HFF-Myc (cell line): ENCODE results near the gene VWA3B.
A peak's percentile ranks its signal among the peaks of the same experiment; 100 is the strongest.

ENCODE experiments used
- DNase-seq: peaks from one replicate; pipeline ENCODE4 v3.0.0-alpha.2; 2011; ENCODE audit warnings: low read depth; ENCODE audit errors: extremely low read depth
- H3K4me3 ChIP-seq: replicated peaks from 2 replicates; pipeline ENCODE4 v1.5.1; 2011; ENCODE audit warnings: low read depth, mild to moderate bottlenecking, control low read depth, low read length
- TF ChIP-seq, protein P1 (sequence below): IDR thresholded peaks from 2 replicates; pipeline ENCODE4 v1.5.1; 2012; ENCODE audit warnings: mild to moderate bottlenecking, low read depth, low read length, control low read depth; ENCODE audit errors: missing control alignments

Gene VWA3B, protein sequence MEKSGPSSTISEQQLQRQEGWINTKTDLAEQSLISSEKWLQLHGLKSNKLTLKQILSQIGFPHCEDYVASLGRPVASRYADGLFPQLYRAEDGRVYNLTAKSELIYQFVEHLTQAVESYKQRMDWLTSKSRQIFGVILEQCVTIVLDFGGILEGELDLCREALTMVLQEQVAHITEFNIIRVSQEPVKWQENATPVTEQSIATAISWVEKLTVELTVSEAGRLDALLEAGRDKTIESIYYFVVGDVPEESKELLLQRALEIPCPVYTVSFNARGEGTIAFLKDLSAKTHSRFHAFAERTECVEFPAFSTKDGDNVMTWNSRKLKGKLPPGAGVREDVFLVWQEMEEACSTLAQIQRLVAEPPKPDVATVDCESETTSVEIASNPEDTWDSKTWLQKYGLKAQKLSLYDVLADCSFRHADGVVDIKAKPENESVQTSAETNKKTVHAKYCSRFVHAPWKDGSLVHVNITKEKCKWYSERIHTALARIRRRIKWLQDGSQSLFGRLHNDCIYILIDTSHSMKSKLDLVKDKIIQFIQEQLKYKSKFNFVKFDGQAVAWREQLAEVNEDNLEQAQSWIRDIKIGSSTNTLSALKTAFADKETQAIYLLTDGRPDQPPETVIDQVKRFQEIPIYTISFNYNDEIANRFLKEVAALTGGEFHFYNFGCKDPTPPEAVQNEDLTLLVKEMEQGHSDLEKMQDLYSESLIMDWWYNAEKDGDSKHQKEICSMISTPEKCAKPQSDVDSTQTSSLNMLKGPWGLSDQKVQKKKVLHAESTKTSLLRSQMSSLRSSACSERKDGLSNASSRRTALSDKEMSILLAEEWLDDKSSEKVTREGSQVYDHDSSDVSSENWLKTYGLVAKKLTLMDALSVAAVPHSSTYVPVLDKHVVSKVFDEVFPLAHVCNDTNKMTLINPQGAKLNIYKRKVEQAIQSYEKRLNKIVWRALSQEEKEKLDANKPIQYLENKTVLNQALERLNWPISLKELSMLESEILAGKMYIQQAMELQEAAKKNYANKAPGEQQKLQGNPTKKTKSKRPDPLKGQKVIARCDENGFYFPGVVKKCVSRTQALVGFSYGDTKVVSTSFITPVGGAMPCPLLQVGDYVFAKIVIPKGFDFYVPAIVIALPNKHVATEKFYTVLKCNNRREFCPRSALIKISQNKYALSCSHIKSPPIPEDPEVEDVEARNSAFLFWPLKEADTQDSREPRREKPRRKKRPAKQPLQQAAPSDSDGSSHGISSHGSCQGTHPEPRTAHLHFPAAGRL (N-terminal part only)

DNA sequence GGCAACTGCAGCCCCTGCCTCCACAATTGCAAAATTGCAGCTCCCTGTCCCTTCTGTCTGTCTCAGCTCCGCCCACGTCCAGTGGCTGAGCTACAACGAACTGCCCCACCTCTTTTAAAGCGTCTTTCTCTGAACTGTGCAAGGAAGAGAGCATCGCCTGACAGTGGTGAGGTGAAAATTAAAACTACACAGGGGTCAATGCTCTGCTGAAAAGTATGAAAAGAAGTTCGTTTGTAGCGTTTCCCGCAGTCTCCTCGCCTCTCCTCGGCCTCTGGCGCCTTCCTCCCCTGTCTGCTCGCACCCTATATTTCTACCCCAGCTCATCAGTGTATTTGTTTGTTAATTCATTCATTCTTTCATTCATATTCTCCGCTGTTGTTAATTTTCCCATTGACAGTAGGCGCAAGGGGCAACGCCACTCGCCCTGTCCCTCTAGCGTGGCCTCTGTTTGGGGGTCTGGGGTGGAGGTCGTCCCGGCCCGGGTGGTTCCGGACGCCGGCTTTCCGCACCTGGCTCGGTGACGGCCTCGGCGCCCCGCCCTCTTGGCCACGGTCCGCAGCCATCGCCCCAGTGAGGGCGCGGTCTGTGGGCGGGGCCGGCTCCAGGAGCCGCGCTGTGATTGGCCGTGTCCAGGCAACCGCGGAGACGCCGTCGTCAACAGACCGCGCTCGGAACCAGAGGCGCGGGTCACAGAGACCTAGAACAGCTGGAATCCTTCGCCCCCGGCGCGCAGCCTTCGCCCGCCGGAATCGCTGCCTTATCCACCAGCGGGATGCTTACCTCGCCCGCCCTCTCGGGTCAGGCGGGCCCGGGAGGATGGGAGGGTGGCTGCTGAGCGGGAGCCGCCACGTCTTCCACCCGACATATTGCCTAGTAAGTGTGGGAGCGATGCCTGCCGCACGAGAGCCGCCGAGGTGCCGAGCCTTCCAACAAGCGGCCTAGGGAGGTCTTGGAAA is at the start of gene VWA3B:
TSS of gene VWA3B (plus strand) at position 677 of the 956 bp plus-strand sequence. CDS start 5,926 bp downstream, outside the sequence.
- peak; percentile 10 for DNase-seq
- TF ChIP-seq, protein P1, sequence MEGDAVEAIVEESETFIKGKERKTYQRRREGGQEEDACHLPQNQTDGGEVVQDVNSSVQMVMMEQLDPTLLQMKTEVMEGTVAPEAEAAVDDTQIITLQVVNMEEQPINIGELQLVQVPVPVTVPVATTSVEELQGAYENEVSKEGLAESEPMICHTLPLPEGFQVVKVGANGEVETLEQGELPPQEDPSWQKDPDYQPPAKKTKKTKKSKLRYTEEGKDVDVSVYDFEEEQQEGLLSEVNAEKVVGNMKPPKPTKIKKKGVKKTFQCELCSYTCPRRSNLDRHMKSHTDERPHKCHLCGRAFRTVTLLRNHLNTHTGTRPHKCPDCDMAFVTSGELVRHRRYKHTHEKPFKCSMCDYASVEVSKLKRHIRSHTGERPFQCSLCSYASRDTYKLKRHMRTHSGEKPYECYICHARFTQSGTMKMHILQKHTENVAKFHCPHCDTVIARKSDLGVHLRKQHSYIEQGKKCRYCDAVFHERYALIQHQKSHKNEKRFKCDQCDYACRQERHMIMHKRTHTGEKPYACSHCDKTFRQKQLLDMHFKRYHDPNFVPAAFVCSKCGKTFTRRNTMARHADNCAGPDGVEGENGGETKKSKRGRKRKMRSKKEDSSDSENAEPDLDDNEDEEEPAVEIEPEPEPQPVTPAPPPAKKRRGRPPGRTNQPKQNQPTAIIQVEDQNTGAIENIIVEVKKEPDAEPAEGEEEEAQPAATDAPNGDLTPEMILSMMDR: no peak
- H3K4me3 ChIP-seq: peak within 1 kb of the TSS; percentile 34

DNA sequence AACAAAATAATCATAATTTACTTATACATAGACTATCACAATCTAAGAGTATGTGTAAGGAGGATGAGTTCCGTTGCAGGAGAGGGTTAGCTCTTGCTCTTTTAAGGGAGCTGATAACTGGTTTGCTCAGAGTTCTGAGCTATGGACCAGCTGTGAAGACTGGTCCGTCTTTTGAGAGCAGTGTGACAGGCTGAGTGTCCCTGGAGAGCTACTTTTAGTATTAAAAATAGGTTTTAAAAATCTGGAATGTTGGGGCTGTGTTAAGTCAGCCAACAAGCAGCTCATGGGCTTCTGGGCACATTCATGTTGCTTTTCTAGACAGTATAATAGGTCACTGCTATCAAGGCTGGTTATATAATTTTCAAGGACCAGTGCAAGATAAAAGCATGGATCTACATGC is 49.8 kb upstream of the VWA3B start:
- no peak overlapping the region for H3K4me3 ChIP-seq
- TF ChIP-seq, protein P1: no peak
- DNase-seq: no peak

DNA sequence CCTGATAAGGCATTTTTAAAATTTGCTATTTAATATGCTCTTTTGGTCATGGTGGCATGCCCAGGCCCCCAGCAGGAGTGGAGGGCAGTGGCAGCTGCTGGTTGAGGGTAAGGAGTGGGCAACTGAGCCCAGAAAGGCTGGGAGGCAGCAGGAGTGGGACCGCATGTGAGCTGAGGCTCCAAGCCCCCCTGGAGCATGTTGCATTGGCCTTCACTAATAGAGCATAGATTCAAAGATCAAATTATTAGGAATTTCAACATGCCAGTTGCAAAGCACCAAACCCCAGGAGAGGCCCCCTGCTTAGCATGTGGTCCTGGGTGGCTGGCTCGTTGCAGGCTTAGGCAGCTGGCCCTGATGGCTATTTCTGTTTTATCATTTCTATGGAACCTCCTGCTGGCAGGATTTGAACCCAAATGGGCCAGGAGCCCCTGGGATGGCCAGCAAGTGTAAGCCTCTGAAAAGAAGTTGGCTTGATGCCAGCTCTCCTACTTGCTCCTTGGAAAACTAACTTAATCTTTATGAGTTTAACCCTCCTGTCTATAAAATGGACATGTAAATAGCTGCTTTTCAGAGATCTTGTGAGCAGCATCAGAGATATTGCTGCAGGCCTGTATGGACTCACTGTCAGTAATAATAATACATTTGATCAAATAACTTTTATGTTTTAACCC is 49.2 kb upstream of the VWA3B start:
- no peak for DNase-seq
- H3K4me3 ChIP-seq: no peak overlapping the region
- TF ChIP-seq, protein P1: no peak

DNA sequence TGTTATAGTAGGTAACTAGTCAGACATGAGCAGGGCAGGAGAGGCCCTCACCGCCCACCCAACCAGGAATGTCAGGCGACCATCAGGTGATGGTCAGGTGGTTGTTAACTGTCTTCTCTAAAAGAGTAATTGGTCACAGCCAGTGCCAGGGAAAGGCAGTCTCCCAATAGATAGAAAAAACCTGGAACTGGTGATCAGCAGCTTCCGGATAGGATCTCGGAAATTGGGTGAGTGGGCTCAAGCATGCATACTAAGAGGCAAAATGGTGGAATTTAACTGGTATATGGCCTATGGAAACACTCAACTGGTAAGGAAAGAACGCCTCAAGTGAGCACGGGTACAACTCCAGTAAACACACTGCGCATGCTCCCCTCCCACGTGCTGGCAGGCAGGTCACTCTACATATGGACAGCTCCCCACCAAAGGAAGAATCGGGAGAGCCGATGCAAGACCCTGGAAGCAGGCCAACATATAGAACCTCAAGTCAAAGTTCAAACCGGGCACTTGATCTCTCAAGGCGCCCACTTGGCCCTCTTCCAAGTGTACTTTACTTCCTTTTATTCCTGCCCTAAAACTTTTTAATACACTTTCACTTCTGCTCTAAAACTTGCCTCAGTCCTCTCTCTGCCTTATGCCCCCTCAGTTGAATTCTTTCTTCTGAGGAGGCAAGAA is 47.7 kb upstream of the VWA3B start:
- DNase-seq: no peak
- TF ChIP-seq, protein P1: no peak
- no peak overlapping the region for H3K4me3 ChIP-seq

DNA sequence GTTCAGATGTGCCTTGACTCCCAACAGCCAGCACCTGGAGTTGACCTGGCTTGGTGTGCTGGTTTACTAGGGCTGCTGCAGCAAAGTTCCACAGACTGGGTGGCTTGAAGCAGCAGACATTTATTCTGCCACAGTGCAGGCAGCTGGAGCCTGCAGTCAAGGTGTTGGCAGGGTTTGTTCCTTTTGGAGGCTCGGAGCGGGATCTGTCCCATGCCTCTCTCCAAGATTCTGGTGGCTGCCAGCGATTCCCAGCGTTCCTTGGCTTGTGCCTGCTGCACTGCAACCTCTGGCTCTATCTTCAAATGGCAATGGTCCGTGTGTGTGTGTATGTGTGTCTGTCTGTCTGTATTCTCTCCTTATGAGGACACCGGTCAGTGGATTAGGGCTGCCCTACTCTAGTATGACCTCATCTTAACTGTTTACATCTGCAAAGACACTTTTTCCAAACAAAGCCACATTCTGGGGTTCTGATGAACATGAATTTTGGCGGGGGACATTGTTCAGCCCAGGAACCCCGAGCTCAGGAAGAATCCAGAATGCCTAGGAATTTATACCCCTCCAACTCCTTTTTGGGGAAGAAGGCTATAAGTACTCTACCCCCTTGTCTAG is 46.5 kb upstream of the VWA3B start:
- TF ChIP-seq, protein P1: no peak
- no peak for DNase-seq
- no peak overlapping the region for H3K4me3 ChIP-seq
